Esophagus squamous epithelium (tissue), 4 donors: Measurements from ENCODE around the gene NHERF1.

Experiments used
- CTCF ChIP-seq, 6 experiments: fragments of 450-650 bp in 4 of 6; fragments of 200-600 bp in 2 of 6; sonication (generic) in 2 of 6; IDR thresholded peaks; one replicate each; pipeline ENCODE4 v1.5.1; 2016 to 2019; ENCODE audit warnings: antibody characterized with exemption in 6 of 6, mild to moderate bottlenecking in 4 of 6, moderate library complexity in 4 of 6
- POLR2A ChIP-seq, 4 donors: fragments of 450-650 bp; IDR thresholded peaks; one replicate each; pipeline ENCODE4 v1.6.1; 2017; ENCODE audit warnings: antibody characterized with exemption in 4 of 4, mild to moderate bottlenecking in 4 of 4, moderate library complexity in 3 of 4

- no peak for TF ChIP-seq POLR2A (IDR thresholded peaks at IDR 0.05)
- TF ChIP-seq CTCF (IDR thresholded peaks at IDR 0.05), result no peak
Measured at GRCh38 chr17:74720506-74720905, 27.9 kb upstream of the NHERF1 start.
